Right ventricle myocardium superior (tissue), 1 donor: ENCODE results near the gene DGKB. TPM values are rescaled to one million over a fixed set of nuclear protein-coding genes. Genes with fewer than 3 reads are reported as not detected.

ENCODE experiments used
- ATAC-seq: fragments of 200-7000 bp; cut with Tn5 transposase; one replicate; pipeline ENCODE4 v1.9.1; 2020; ENCODE audit warnings: mild to moderate bottlenecking; ENCODE audit not compliant: poor library complexity
- DNase-seq: peaks from one replicate; pipeline ENCODE4 v3.0.0-alpha.2; 2020
- intact Hi-C: fragments of 100-400 bp; cut with DNase I; formaldehyde crosslinking; loops from one replicate; pipeline ENCODE4 v1.11.2; 2022
- long read RNA-seq: library from polyadenylated mRNA; unstranded; transcript quantifications from one replicate; pipeline ENCODE4 v2.0.0, GENCODE V29; 2021
- total RNA-seq: library from RNA; stranded (reverse); fragmentation: NEBNext Ultra II Directional; extraction: Animal tissue kit (Norgen Biotek cat#: 25700); gene quantifications from one replicate; pipeline ENCODE4 v1.2.1, GENCODE V29; 2021
- donor health status: DM: no; HTN: yes; CAD: no; lungs with severe emphysema.

The DGKB gene
- 0.30 TPM for total RNA-seq
- long read RNA-seq, result 0 reads

DNA sequence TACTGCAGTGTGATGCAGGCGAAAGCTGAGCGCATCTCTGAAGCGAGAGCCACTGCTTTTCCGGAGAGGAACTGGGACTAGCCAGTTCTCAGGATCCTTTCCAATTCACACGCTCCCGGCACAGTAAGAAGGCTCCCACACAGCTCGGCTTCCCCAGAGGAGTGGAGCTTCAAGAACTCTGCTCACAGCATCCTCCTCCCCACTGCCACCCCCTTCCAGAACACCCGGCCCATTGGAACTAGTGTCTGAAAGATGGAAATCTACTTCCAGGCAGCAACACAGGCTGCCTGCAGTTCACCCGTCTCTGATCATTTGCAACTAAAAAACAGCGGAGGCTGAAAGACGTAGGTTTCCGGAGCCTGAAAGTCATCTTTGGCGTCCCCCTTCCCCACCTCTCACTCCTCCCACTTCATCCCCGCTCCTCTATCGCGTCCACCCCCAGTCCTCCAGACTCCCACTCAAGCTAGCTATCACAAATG lies at the start of gene DGKB:
Gene DGKB, minus strand, starts transcription at position 163 of the 479 bp plus-strand sequence.
- intact Hi-C loops, result no loop called here
- ATAC-seq, result peak; percentile 83
- DNase-seq, result peak; percentile 32

GRCh38 chr7:14950013-14950412 lies 47.5 kb upstream of the DGKB start:
- intact Hi-C loops, result no loop called here
- ATAC-seq (no peak), DNase-seq (no peak)

DNA sequence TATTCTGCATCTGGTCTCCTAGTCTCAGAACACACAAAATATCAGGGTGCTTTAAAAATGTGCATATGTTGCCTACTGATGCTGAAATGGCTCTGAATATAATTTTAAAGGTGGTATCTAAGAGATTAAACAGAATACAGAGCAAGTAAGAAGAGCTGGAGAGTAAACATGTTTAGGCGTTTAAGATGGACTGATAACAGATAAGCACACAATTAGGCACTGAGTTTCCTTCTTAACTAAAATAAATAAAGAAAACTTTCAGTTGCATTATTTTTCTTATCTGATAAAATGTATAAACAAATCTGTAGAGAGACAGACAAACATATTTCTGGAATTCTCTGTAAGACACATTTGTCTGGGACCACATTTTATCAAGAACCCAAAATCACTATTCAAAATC lies 35.6 kb upstream of the DGKB start:
- intact Hi-C loops, result no loop called here
- no peak for DNase-seq

DNA sequence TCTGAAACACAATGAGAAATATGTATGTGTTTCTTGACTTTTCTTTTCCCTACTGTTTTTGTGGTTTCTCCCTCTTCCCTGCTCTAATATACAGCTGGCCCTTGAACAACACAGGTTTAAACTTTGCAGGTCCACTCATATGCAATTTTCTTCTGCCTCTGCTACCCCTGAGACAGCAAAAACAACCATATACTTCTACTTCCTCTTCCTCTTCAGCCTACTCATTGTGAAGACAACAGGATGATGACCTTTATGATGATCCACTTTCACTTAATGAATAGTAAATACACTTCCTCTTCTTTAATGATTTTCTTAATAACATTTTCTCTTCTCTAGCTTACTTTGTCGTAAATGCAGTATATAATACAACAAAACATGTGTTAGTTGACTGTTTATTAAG lies 35.0 kb upstream of the DGKB start:
- no peak for DNase-seq
- intact Hi-C loops, result no loop called here
- ATAC-seq, result no peak

More for the DNA sequence above, 35.6 kb upstream of the DGKB start:
- no peak for ATAC-seq

DNA sequence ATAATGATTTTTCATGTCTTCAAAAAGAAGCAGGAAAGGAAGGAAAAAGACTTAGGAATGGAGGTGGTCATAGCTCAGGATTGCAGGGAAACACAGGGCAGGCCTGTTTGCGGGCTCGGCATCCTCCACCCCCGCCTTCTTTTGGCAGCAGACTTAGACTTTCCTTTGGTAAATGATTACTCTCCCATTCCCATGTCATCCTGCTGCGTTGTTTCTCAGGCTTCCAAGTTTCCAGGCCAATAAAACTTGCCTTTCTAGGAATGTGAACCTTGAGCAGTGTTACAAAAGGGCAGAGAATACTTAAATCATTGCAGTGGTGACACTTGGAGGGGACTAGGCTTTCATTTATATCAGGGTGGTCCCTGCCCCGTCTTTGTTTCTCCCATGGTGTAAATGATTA lies 34.0 kb upstream of the DGKB start:
- intact Hi-C loops, result no loop called here
- DNase-seq (no peak), ATAC-seq (no peak)

GRCh38 chr7:14934839-14935238 lies 32.3 kb upstream of the DGKB start:
- intact Hi-C loops, result no loop called here
- DNase-seq, result no peak
- peak; percentile 60 for ATAC-seq

GRCh38 chr7:14931511-14932215 lies 29.1 kb upstream of the DGKB start:
- DNase-seq, result no peak
- intact Hi-C loops, result no loop called here
- ATAC-seq, result no peak

DNA sequence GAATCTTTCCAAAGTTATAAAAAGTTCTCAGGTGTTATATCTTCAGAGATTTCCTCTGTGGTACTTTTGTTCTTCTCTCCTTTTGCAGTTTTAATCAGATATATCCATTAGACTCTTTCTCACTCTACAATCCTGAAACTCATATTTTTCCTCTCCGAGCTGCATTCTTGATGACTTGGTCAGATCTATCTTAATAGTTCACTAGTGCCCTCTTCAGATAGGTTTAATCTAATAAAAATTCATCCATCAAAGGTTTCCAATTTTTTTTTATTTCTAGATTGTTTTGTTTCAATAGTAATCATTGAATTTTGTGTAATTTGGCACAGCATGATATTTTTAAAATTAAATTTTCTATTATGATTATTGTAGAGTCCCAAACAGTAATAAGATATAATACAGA lies 21.8 kb upstream of the DGKB start:
- ATAC-seq (no peak), DNase-seq (no peak)
- intact Hi-C loops, result loop anchor here (10.0 kb wide), 1 partner anchor 190 kb away; no protein-coding TSS in a partner anchor

GRCh38 chr7:14911077-14911476 lies 8.5 kb upstream of the DGKB start:
- intact Hi-C loops, result no loop called here
- DNase-seq (no peak), ATAC-seq (no peak)

DNA sequence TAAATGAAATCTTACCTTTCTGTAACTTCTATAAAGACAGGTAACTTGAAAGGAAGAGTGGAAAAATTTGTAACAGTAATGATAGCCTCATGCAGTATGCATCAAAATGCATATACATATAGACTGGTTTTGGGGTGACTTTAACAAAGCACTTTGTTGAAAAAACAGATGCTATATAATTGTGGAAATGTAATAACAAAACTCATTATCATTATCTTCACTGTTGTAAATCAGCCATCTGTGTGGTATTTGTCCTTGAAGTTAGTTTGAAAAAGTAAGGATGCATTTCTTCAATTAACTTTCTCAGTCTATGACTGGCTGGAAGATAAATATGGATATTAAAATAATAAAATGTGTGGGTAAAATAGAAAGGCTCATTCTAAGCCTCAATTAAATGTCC lies 6.1 kb upstream of the DGKB start:
- DNase-seq, result no peak
- intact Hi-C loops, result no loop called here
- ATAC-seq, result no peak

GRCh38 chr7:14905764-14906163 lies 3.2 kb upstream of the DGKB start:
- intact Hi-C loops, result no loop called here
- DNase-seq (no peak), ATAC-seq (no peak)

DNA sequence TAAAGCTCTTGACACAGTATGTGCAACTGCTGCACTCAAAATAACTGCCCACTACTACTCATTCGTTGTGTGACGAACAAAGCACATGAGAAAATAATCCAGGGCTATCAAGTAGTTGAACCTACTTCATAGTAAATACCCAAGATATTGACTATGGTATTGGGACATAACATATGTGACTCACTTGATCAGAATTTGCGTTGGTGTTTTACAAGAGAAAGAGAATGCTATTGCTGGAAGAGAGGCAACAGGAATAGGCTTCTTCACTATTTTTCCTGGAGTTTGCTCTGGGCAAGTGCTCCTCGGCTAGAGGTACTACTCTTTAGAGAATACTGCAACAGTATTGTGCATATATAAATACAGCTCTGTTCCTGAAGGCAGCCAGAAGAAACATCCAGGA lies 2.5 kb downstream of the DGKB start:
- no peak for DNase-seq
- ATAC-seq, result no peak
- intact Hi-C loops, result no loop called here

- intact Hi-C loops, result no loop called here
- DNase-seq (no peak), ATAC-seq (no peak)
These were observed 3.5 kb downstream of the DGKB start for GRCh38 chr7:14899030-14899429.

- intact Hi-C loops, result no loop called here
- no peak for DNase-seq
- ATAC-seq, result no peak
These were observed 6.1 kb downstream of the DGKB start for GRCh38 chr7:14896461-14896860.

GRCh38 chr7:14894826-14895225 lies 7.7 kb downstream of the DGKB start:
- ATAC-seq (no peak), DNase-seq (no peak)
- intact Hi-C loops, result no loop called here

- DNase-seq (no peak), ATAC-seq (no peak)
- intact Hi-C loops, result no loop called here
These were observed 9.6 kb downstream of the DGKB start for GRCh38 chr7:14892961-14893360.

GRCh38 chr7:14891289-14891688 lies 11.3 kb downstream of the DGKB start:
- no peak for ATAC-seq
- intact Hi-C loops, result no loop called here

GRCh38 chr7:14888962-14889361 lies 13.6 kb downstream of the DGKB start:
- DNase-seq, result no peak
- no peak for ATAC-seq
- intact Hi-C loops, result no loop called here

More at GRCh38 chr7:14891289-14891688, 11.3 kb downstream of the DGKB start:
- no peak for DNase-seq

- DNase-seq, result no peak
- no peak for ATAC-seq
- intact Hi-C loops, result no loop called here
These were observed 16.0 kb downstream of the DGKB start for GRCh38 chr7:14886533-14886932.

GRCh38 chr7:14875941-14876587 lies 26.5 kb downstream of the DGKB start:
- DNase-seq (no peak), ATAC-seq (no peak)
- intact Hi-C loops, result no loop called here
